Measurements from ENCODE around the gene EEF1AKMT2. TPM values are rescaled to one million over a fixed set of nuclear protein-coding genes. Genes with fewer than 3 reads are reported as not detected.

Gene EEF1AKMT2
- total RNA-seq, 4 donors from 2014 or later = 23.8 to 33.6 (median 26.6) TPM

DNA sequence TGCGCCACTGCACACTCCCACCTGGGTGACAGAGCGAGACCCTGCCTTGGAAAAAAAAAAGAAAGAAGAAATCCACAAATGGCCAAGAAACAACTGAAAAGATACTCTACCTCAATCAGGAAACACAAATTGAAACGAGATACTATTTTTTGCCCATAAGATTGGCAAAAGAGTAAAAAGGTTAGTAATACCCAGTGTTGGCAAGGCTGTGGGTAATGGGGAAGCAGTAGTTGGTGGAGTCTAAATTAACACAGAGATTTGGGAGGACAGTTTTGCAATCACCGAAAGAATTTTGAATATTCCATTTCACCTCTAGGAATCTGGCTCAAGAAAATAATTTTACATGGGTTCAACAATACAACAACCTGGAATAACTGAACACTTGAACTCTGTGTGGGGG, 29.8 kb upstream of the EEF1AKMT2 start:
- DNase-seq = no peak
- no peaks in the 10 kb centered on the region for H3K9me3 ChIP-seq
- no peaks in the 10 kb centered on the region for H3K27me3 ChIP-seq
- H3K4me3 ChIP-seq (replicated peaks in 1 of 3) = no peak overlapping the region
- H3K36me3 ChIP-seq = peaks cover 0 to 2% of the 10 kb centered on the region in 2 donors
- WGBS, 2 donors = 96 to 99% methylated on average over 4 of the region's 4 CpGs
- no peak for TF ChIP-seq POLR2A (IDR thresholded peaks at IDR 0.05)
- TF ChIP-seq, protein P1, sequence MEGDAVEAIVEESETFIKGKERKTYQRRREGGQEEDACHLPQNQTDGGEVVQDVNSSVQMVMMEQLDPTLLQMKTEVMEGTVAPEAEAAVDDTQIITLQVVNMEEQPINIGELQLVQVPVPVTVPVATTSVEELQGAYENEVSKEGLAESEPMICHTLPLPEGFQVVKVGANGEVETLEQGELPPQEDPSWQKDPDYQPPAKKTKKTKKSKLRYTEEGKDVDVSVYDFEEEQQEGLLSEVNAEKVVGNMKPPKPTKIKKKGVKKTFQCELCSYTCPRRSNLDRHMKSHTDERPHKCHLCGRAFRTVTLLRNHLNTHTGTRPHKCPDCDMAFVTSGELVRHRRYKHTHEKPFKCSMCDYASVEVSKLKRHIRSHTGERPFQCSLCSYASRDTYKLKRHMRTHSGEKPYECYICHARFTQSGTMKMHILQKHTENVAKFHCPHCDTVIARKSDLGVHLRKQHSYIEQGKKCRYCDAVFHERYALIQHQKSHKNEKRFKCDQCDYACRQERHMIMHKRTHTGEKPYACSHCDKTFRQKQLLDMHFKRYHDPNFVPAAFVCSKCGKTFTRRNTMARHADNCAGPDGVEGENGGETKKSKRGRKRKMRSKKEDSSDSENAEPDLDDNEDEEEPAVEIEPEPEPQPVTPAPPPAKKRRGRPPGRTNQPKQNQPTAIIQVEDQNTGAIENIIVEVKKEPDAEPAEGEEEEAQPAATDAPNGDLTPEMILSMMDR (IDR thresholded peaks at IDR 0.05) = no peak
- peaks cover 0 to 3% of the 10 kb centered on the region in 2 donors for H3K4me1 ChIP-seq
- intact Hi-C loops (cut with DNase I) = loop anchor here (10.0 kb wide), 1 partner anchor 287 kb away; no protein-coding TSS in a partner anchor
- H3K27ac ChIP-seq = no peak overlapping the region

DNA sequence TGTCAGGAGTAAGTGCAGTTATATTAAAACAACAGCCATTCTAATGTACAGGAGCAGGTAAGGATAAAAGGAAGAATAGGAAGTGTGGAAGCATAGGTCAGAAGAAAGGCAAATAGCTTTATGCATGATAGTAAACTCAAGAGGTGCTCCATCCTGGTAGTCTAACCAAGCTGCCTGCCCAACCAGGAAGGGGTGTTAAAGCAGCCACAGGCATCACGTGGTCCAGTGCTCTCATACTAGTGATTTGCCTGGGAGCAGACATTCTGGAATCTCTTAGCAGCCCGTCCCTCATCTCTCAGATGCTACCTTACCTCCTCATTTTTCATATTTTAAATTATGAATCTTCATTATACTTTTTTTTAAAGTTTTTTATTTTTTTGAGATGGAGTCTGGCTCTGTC, 28.4 kb upstream of the EEF1AKMT2 start:
- DNase-seq = peak; percentile 88 to 89
- TF ChIP-seq, protein P1 (IDR thresholded peaks at IDR 0.05) = no peak
- TF ChIP-seq POLR2A (IDR thresholded peaks at IDR 0.05) = no peak
- peak overlapping the region; percentile 30 to 53 (median 37) for H3K27ac ChIP-seq
- peaks cover 0 to 3% of the 10 kb centered on the region in 2 donors for H3K4me1 ChIP-seq
- no peaks in the 10 kb centered on the region for H3K9me3 ChIP-seq
- WGBS, 2 donors = 40 to 42% methylated on average over 2 of the region's 2 CpGs
- intact Hi-C loops (cut with DNase I) = loop anchor here (10.0 kb wide), 1 partner anchor 285 kb away; no protein-coding TSS in a partner anchor
- H3K4me3 ChIP-seq (replicated peaks in 1 of 3) = no peak overlapping the region
- no peaks in the 10 kb centered on the region for H3K27me3 ChIP-seq
- H3K36me3 ChIP-seq = no peaks in the 10 kb centered on the region

DNA sequence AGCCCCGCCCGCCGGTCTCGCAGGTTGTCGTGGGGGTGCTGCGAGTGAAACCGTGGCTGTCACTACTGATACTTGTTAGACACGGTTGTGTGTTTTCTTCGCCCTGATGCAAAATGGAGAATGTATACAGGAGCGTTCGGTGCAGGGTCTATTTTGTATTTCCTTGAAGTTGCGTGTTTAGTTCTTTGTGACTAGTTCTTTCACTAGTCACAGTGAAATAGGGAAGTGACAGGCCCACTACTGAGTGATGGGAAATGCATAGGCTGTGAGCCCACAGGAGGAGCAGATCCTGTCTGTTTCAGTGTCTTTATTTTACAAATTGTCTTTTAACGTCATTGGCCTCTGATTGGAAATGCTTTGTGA, 10.6 kb upstream of the EEF1AKMT2 start:
- H3K27ac ChIP-seq = peak overlapping the region in 1 of 3 donors; percentile 92
- peaks cover 6 to 11% of the 10 kb centered on the region in 2 donors for H3K4me1 ChIP-seq
- no peak for TF ChIP-seq POLR2A (IDR thresholded peaks at IDR 0.05)
- TF ChIP-seq, protein P1 (IDR thresholded peaks at IDR 0.05) = no peak
- intact Hi-C loops (cut with DNase I) = no loop called here
- H3K36me3 ChIP-seq = no peaks in the 10 kb centered on the region
- peak overlapping the region; percentile 61 to 77 (median 62) for H3K4me3 ChIP-seq (replicated peaks in 1 of 3)
- peak in 1 of 2 donors; percentile 7 for DNase-seq
- H3K27me3 ChIP-seq = no peaks in the 10 kb centered on the region
- 1 to 2% methylated on average over 13 of the region's 13 CpGs for WGBS, 2 donors
- no peaks in the 10 kb centered on the region for H3K9me3 ChIP-seq

DNA sequence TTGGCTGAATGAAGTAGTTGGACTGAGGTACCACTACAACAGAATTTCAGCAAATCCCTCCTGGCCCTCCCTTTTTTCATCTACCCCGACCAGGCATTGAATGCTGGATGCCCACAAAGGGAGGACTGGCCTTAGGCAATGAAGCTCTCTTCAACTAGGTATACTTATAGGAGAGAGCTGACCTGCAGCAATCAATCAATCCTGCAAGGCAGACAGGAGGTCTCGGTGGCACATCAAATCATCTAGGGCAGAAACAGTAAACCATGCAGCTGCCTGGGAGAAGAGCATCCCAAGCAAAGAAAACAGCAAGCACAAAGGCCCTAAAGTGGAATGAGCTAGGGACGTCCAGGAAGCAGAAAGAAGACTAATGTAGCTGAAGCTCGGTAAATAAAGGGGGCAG, 7.5 kb upstream of the EEF1AKMT2 start:
- Histone ChIP-seq H3K27me3 (no peaks in the 10 kb centered on the region), H3K36me3 (no peaks in the 10 kb centered on the region), H3K27ac (no peak overlapping the region), H3K4me3 (replicated peaks in 1 of 3) (no peak overlapping the region), H3K4me1 (peaks cover 6 to 11% of the 10 kb centered on the region in 2 donors), H3K9me3 (no peaks in the 10 kb centered on the region)
- WGBS, 2 donors = 58 to 71% methylated on average over 4 of the region's 4 CpGs
- no peak for DNase-seq
- no peak for TF ChIP-seq POLR2A (IDR thresholded peaks at IDR 0.05)
- TF ChIP-seq, protein P1 (IDR thresholded peaks at IDR 0.05) = no peak
- intact Hi-C loops (cut with DNase I) = no loop called here

DNA sequence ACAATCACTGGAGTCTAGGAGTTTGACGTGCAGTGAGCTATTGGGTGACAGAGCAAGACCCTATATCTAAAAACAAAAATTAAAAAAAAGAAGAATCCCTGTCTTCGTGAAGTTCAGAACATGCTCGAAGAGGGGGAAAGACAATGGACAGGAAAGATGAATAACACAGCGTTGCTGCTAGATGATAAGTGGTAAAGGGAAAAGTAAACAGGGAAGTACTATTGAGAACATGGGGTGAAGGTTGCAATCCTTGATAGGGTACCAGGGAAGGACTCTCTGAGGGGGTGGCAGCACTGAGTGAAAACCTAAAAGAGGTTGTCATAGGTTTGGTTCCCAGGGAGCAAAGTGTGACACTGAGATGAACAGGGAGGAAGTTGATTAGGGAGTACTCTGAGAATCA, 7.1 kb upstream of the EEF1AKMT2 start:
- peaks cover 6 to 11% of the 10 kb centered on the region in 2 donors for H3K4me1 ChIP-seq
- 63 to 67% methylated on average over 4 of the region's 4 CpGs for WGBS, 2 donors
- TF ChIP-seq, protein P1 (IDR thresholded peaks at IDR 0.05) = no peak
- no peak for TF ChIP-seq POLR2A (IDR thresholded peaks at IDR 0.05)
- intact Hi-C loops (cut with DNase I) = no loop called here
- H3K27ac ChIP-seq = no peak overlapping the region
- H3K36me3 ChIP-seq = no peaks in the 10 kb centered on the region
- no peak for DNase-seq
- H3K4me3 ChIP-seq (replicated peaks in 1 of 3) = no peak overlapping the region
- no peaks in the 10 kb centered on the region for H3K9me3 ChIP-seq
- no peaks in the 10 kb centered on the region for H3K27me3 ChIP-seq
